Thymus (tissue), 11 donors: Measurements from ENCODE around the gene MEIS2. TPM values are rescaled to one million over a fixed set of nuclear protein-coding genes. Genes with fewer than 3 reads are reported as not detected.

ENCODE experiments used
- DNase-seq, 9 donors: peaks; one replicate each; pipeline ENCODE4 v3.0.0-alpha.2; 2013; ENCODE audit warnings: low spot score in 9 of 9, low read depth in 6 of 9, missing footprints in 1 of 9
- H3K27ac ChIP-seq, 2 donors: one replicate each; pipeline ENCODE4 v1.5.1; 2013; ENCODE audit warnings: control low read depth in 1 of 2, low read depth in 1 of 2, low read length in 1 of 2, mild to moderate bottlenecking in 1 of 2, moderate library complexity in 1 of 2
- H3K27me3 ChIP-seq, 2 donors: one replicate each; pipeline ENCODE4 v1.5.1; 2013; ENCODE audit warnings: low read length in 1 of 2; ENCODE audit not compliant: control insufficient read depth in 2 of 2, insufficient read depth in 1 of 2
- H3K36me3 ChIP-seq, 2 donors: one replicate each; pipeline ENCODE4 v1.5.1; 2013; ENCODE audit warnings: low read length in 1 of 2, mild to moderate bottlenecking in 1 of 2, moderate library complexity in 1 of 2; ENCODE audit not compliant: control insufficient read depth in 2 of 2, insufficient read depth in 2 of 2
- H3K4me1 ChIP-seq, 2 donors: one replicate each; pipeline ENCODE4 v1.5.1; 2013; ENCODE audit warnings: low read length in 2 of 2; ENCODE audit not compliant: control insufficient read depth in 2 of 2, insufficient read depth in 2 of 2
- H3K4me3 ChIP-seq, 2 donors: one replicate each; pipeline ENCODE4 v1.5.1; 2013; ENCODE audit warnings: low read length in 2 of 2, control low read depth in 1 of 2, mild to moderate bottlenecking in 1 of 2
- H3K9me3 ChIP-seq, 2 donors: one replicate each; pipeline ENCODE4 v1.5.1; 2013; ENCODE audit warnings: low read length in 1 of 2, mild to moderate bottlenecking in 1 of 2; ENCODE audit not compliant: control insufficient read depth in 2 of 2, insufficient read depth in 1 of 2
- WGBS: extraction: QIAGEN DNeasy Blood & Tissue Kit; methylation state at CpG from one replicate; pipeline ENCODE4 v1.1.7; 2013; 5-methylcytosine and 5-hydroxymethylcytosine counted together
- polyA plus RNA-seq: library from polyadenylated mRNA; stranded (reverse); fragments of 200-250 nt; gene quantifications from one replicate; pipeline ENCODE4 v1.2.3, GENCODE V29; 2013
- total RNA-seq: library from RNA; stranded (reverse); fragments of 120-200 nt; gene quantifications from one replicate; pipeline ENCODE4 v1.2.4, GENCODE V29; 2013
- donor health status: healthy.

Gene MEIS2
- total and polyA plus RNA-seq, 2 donors = 20.8 to 32.7 TPM

- Histone ChIP-seq H3K4me1 (no peaks in the 10 kb centered on the region), H3K4me3 (no peak overlapping the region), H3K9me3 (no peaks in the 10 kb centered on the region), H3K27me3 (peaks cover 2 to 5% of the 10 kb centered on the region in 2 donors), H3K27ac (no peak overlapping the region), H3K36me3 (no peaks in the 10 kb centered on the region)
- no peak for DNase-seq
- WGBS = 90% methylated on average over 4 of the region's 4 CpGs
Measured at GRCh38 chr15:36894075-36894474, 206.3 kb downstream of the MEIS2 start.

GRCh38 chr15:36893276-36893675 is 207.1 kb downstream of the MEIS2 start:
- H3K4me1 ChIP-seq = no peaks in the 10 kb centered on the region
- H3K9me3 ChIP-seq = no peaks in the 10 kb centered on the region
- no peaks in the 10 kb centered on the region for H3K36me3 ChIP-seq
- H3K27ac ChIP-seq = no peak overlapping the region
- WGBS = 92% methylated on average over 1 of the region's 1 CpG
- no peak overlapping the region for H3K4me3 ChIP-seq
- DNase-seq = no peak
- peaks cover 8 to 12% of the 10 kb centered on the region in 2 donors for H3K27me3 ChIP-seq

- WGBS = 9% methylated on average over 51 of the region's 51 CpGs
- no peak for DNase-seq
- Histone ChIP-seq H3K36me3 (no peaks in the 10 kb centered on the region), H3K27ac (peak overlapping the region; percentile 43 to 68), H3K4me1 (no peaks in the 10 kb centered on the region), H3K9me3 (no peaks in the 10 kb centered on the region), H3K4me3 (no peak overlapping the region), H3K27me3 (peaks cover 44 to 56% of the 10 kb centered on the region in 2 donors)
Measured at GRCh38 chr15:36888011-36888992, 212.0 kb downstream of the MEIS2 start.

GRCh38 chr15:36887214-36887961 is 213.0 kb downstream of the MEIS2 start:
- H3K9me3 ChIP-seq = no peaks in the 10 kb centered on the region
- DNase-seq = no peak
- H3K27me3 ChIP-seq = peaks cover 53 to 65% of the 10 kb centered on the region in 2 donors
- H3K4me1 ChIP-seq = no peaks in the 10 kb centered on the region
- H3K36me3 ChIP-seq = no peaks in the 10 kb centered on the region
- H3K4me3 ChIP-seq = peak overlapping the region in 1 of 2 donors; percentile 24
- 7% methylated on average over 35 of the region's 35 CpGs for WGBS
- H3K27ac ChIP-seq = peak overlapping the region; percentile 21 to 68

GRCh38 chr15:36886701-36887100 is 213.6 kb downstream of the MEIS2 start:
- H3K4me1 ChIP-seq = no peaks in the 10 kb centered on the region
- peaks cover 57 to 71% of the 10 kb centered on the region in 2 donors for H3K27me3 ChIP-seq
- DNase-seq = no peak
- WGBS = 15% methylated on average over 8 of the region's 8 CpGs
- no peak overlapping the region for H3K4me3 ChIP-seq
- H3K9me3 ChIP-seq = no peaks in the 10 kb centered on the region
- no peak overlapping the region for H3K27ac ChIP-seq
- H3K36me3 ChIP-seq = no peaks in the 10 kb centered on the region

GRCh38 chr15:36886191-36886590 is 214.2 kb downstream of the MEIS2 start:
- WGBS = 32% methylated on average over 13 of the region's 13 CpGs
- Histone ChIP-seq H3K4me1 (no peaks in the 10 kb centered on the region), H3K9me3 (no peaks in the 10 kb centered on the region)

GRCh38 chr15:36885771-36886170 is 214.6 kb downstream of the MEIS2 start:
- Histone ChIP-seq H3K9me3 (no peaks in the 10 kb centered on the region), H3K4me1 (no peaks in the 10 kb centered on the region), H3K4me3 (no peak overlapping the region), H3K36me3 (no peaks in the 10 kb centered on the region), H3K27ac (peak overlapping the region in 1 of 2 donors; percentile 35), H3K27me3 (peaks cover 61 to 79% of the 10 kb centered on the region in 2 donors)
- 35% methylated on average over 3 of the region's 3 CpGs for WGBS
- no peak for DNase-seq

More at GRCh38 chr15:36886191-36886590, 214.2 kb downstream of the MEIS2 start:
- DNase-seq = no peak
- no peaks in the 10 kb centered on the region for H3K36me3 ChIP-seq
- peaks cover 57 to 75% of the 10 kb centered on the region in 2 donors for H3K27me3 ChIP-seq
- no peak overlapping the region for H3K4me3 ChIP-seq
- H3K27ac ChIP-seq = peak overlapping the region in 1 of 2 donors; percentile 35

GRCh38 chr15:36884936-36885635 is 215.3 kb downstream of the MEIS2 start:
- WGBS = 44% methylated on average over 7 of the region's 7 CpGs
- no peaks in the 10 kb centered on the region for H3K36me3 ChIP-seq
- H3K4me3 ChIP-seq = no peak overlapping the region
- H3K27ac ChIP-seq = peak overlapping the region; percentile 19 to 51
- H3K4me1 ChIP-seq = no peaks in the 10 kb centered on the region
- DNase-seq = no peak
- H3K27me3 ChIP-seq = peaks cover 68 to 86% of the 10 kb centered on the region in 2 donors
- no peaks in the 10 kb centered on the region for H3K9me3 ChIP-seq
